Activated CD4-positive, alpha-beta T cell treated with anti-CD3 and anti-CD28 coated beads for 1 hour (primary cell): ENCODE measurements around the gene C1orf122.

Experiments
- DNase-seq: peaks from one replicate; pipeline ENCODE4 v3.0.0-alpha.2; 2020

Gene C1orf122

GRCh38 chr1:37846647-37847339 lies 39.2 kb downstream of the C1orf122 start:
- no peak for DNase-seq

DNA sequence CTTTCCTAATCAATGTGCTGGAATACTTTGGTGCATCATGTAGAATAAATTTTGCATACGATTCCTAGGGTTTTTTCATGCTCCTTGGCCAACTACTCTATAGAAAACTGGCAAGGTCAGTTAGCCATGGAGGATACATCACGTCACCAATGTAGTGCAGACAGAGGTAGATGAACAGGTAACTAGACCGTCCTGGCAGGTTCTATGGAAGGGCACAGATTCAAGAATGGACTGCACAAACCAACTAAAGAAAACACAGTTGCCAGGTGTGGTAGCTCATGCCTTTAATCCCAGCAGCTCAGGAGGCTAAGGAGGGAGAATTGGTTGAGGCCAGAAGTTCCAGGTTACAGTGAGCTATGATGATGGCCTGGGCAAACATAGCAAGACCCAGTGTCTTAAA lies 41.9 kb downstream of the C1orf122 start:
- DNase-seq = no peak

GRCh38 chr1:37850352-37850955 lies 42.9 kb downstream of the C1orf122 start:
- no peak for DNase-seq

GRCh38 chr1:37851262-37851661 lies 43.7 kb downstream of the C1orf122 start:
- no peak for DNase-seq

- DNase-seq = no peak
Measured at GRCh38 chr1:37851782-37852210, 44.2 kb downstream of the C1orf122 start.

DNA sequence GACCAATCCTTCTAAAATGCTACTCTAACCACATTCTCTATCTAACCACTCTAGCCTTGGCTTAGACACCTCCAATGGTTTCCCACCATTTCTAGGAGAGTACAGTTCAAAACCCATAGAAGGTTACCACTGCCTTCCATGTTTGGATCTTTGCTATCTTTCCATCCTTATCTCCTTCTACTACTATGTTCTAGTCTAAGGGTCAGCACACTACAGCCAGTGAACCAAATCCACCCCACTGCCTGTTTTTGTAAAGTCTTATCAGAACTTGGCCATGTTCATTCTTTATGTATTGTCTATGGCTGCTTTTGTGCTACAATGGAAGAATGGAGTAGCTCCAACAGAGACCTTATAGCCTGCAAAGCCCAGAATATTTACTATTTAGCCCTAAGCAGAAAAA lies 45.6 kb downstream of the C1orf122 start:
- no peak for DNase-seq

DNA sequence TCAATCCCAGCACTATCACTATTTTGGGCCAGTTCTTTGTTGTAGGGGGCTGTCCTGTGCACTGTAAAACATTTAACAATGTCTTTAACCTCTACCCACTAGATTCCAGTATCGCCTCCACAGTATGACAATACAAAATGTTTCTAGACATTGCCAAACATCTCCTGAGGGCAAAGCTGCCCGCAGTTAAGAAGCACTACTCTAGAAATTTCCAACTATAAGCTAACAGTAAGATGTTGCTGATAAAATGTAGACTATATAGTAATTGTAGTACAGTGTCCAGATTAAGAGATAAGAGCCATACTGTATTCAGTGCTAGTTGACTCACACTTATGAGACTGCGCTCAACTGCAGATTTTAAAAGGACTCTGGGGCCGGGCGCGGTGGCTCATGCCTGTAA lies 46.8 kb downstream of the C1orf122 start:
- no peak for DNase-seq
